Psoas muscle (tissue), 8 donors: ENCODE measurements around the gene ERRFI1. TPM values are rescaled to one million over a fixed set of nuclear protein-coding genes. Genes with fewer than 3 reads are reported as not detected.
"Not testable (repeated sequence)": the region's sequence is repeated elsewhere in the genome, so short reads cannot be mapped to it uniquely, and the experiment has no call there.

Experiments used
- ATAC-seq, 4 donors: fragments of 200-7000 bp; cut with Tn5 transposase; one replicate each; pipeline ENCODE4 v1.9.1; 2020; ENCODE audit warnings: moderate library complexity in 3 of 4, mild to moderate bottlenecking in 2 of 4
- DNase-seq, 2 donors: peaks; one replicate each; pipeline ENCODE4 v3.0.0-alpha.2; 2020
- H3K27ac ChIP-seq: fragments of 200-600 bp; one replicate; pipeline ENCODE4 v1.8.0; 2022
- H3K27me3 ChIP-seq, 3 donors: fragments of 200-600 bp in 1 of 3; one replicate each; pipeline versions ENCODE4 v1.6.1 to v1.8.0; 2013 to 2022; ENCODE audit warnings: low read length in 2 of 3, mild to moderate bottlenecking in 2 of 3, moderate library complexity in 1 of 3; ENCODE audit not compliant: insufficient read depth in 3 of 3
- H3K36me3 ChIP-seq, 2 donors: fragments of 200-600 bp in 1 of 2; one replicate each; pipeline versions ENCODE4 v1.6.1 to v1.8.0; 2013 to 2022; ENCODE audit warnings: low read depth in 1 of 2, mild to moderate bottlenecking in 1 of 2, moderate library complexity in 1 of 2; ENCODE audit not compliant: insufficient read depth in 1 of 2
- H3K4me1 ChIP-seq: fragments of 200-600 bp; one replicate; pipeline ENCODE4 v1.8.0; 2022
- H3K4me3 ChIP-seq: fragments of 200-600 bp; one replicate; pipeline ENCODE4 v1.8.0; 2022; ENCODE audit warnings: mild to moderate bottlenecking
- H3K9me3 ChIP-seq: fragments of 200-600 bp; one replicate; pipeline ENCODE4 v1.8.0; 2022
- CTCF ChIP-seq: fragments of 200-600 bp; IDR thresholded peaks from one replicate; pipeline ENCODE4 v1.8.0; 2022; ENCODE audit warnings: antibody characterized with exemption
- WGBS, 3 donors: extraction: QIAGEN DNeasy Blood & Tissue Kit; methylation state at CpG; one replicate each; pipeline versions ENCODE4 v1.1.6 to v1.1.7; 2013; 5-methylcytosine and 5-hydroxymethylcytosine counted together
- intact Hi-C, 2 donors: fragments of 100-400 bp; cut with DNase I; formaldehyde crosslinking; loops; one replicate each; pipeline versions ENCODE4 v1.11.0 to v1.14.2; 2022
- polyA plus RNA-seq, 3 donors: library from polyadenylated mRNA; stranded (reverse); fragments of 200-250 nt; gene quantifications; one replicate each; pipeline ENCODE4 v1.2.3, GENCODE V29; 2013
- total RNA-seq, 4 donors: library from RNA; stranded (reverse); fragmentation: NEBNext Ultra II Directional in 2 of 4; extraction: Animal tissue kit (Norgen Biotek cat#: 25700) in 2 of 4; gene quantifications; one replicate each; pipeline versions ENCODE4 v1.2.1 to v1.2.4, GENCODE V29; 2021 to 2023
- donor health status: healthy with polysubstance abuse.
- donor health status: DM: no; HTN: no; CAD: no; lungs with moderate emphysema.
- donor health status: Bipolar disorder and iron deficiency.
- donor health status: healthy.
- donor health status: DM: yes; HTN: yes; CAD: no.
- donor health status: DM: no; HTN: no; CAD: no.
- donor health status: DM: no; HTN: no; CAD: no.
- donor health status: DM: yes; HTN: yes; CAD: no.

ERRFI1 gene
- total and polyA plus RNA-seq, 7 donors: 23.2 to 99.9 (median 63.3) TPM

- Histone ChIP-seq H3K9me3 (no peaks in the 10 kb centered on the region), H3K27ac (peak overlapping the region; percentile 96), H3K4me3 (peak overlapping the region; percentile 35), H3K36me3 (peaks cover 2 to 63% of the 10 kb centered on the region in 2 donors), H3K4me1 (peaks cover 53% of the 10 kb centered on the region), H3K27me3 (no peaks in the 10 kb centered on the region)
- ATAC-seq (no peak), DNase-seq (no peak)
- WGBS, 3 donors: 42 to 76% (median 61%) methylated on average over 3 of the region's 3 CpGs
- intact Hi-C loops: no loop called here
- no peak for TF ChIP-seq CTCF
Observed at GRCh38 chr1:7964476-7964875, 61.6 kb downstream of the ERRFI1 start.

- H3K27me3 ChIP-seq, intact Hi-C loops, DNase-seq, ATAC-seq, H3K9me3 ChIP-seq: not testable (repeated sequence)
- Histone ChIP-seq H3K4me3 (peak overlapping the region; percentile 35), H3K27ac (peak overlapping the region; percentile 96), H3K36me3 (peaks cover 2 to 57% of the 10 kb centered on the region in 2 donors), H3K4me1 (peaks cover 53% of the 10 kb centered on the region)
- 83 to 93% (median 91%) methylated on average over 7 of the region's 7 CpGs for WGBS, 3 donors
Observed at GRCh38 chr1:7963841-7964240, 62.3 kb downstream of the ERRFI1 start.

- 69 to 85% (median 81%) methylated on average over 12 of the region's 12 CpGs for WGBS, 3 donors
- H3K4me3 ChIP-seq: peak overlapping the region; percentile 87
- H3K27me3 ChIP-seq, DNase-seq, intact Hi-C loops, ATAC-seq, H3K9me3 ChIP-seq: not testable (repeated sequence)
- peak overlapping the region; percentile 96 for H3K27ac ChIP-seq
- H3K36me3 ChIP-seq: peaks cover 0 to 52% of the 10 kb centered on the region in 2 donors
- peaks cover 53% of the 10 kb centered on the region for H3K4me1 ChIP-seq
Observed at GRCh38 chr1:7963378-7963730, 62.8 kb downstream of the ERRFI1 start.

GRCh38 chr1:7962636-7963377 is 63.3 kb downstream of the ERRFI1 start:
- H3K27ac ChIP-seq: peak overlapping the region; percentile 96
- H3K4me1 ChIP-seq: peaks cover 49% of the 10 kb centered on the region
- no peaks in the 10 kb centered on the region for H3K27me3 ChIP-seq
- intact Hi-C loops: no loop called here
- no peak for TF ChIP-seq CTCF
- no peaks in the 10 kb centered on the region for H3K9me3 ChIP-seq
- peaks cover 0 to 50% of the 10 kb centered on the region in 2 donors for H3K36me3 ChIP-seq
- DNase-seq (no peak), ATAC-seq (no peak)
- H3K4me3 ChIP-seq: peak overlapping the region; percentile 87
- 77 to 80% (median 79%) methylated on average over 11 of the region's 11 CpGs for WGBS, 3 donors

- peak overlapping the region; percentile 87 for H3K4me3 ChIP-seq
- intact Hi-C loops: no loop called here
- H3K36me3 ChIP-seq: peaks cover 0 to 42% of the 10 kb centered on the region in 2 donors
- DNase-seq (no peak), ATAC-seq (peak in 2 of 4 donors; percentile 2 to 12)
- WGBS, 3 donors: 0% methylated on average over 10 of the region's 10 CpGs
- H3K27me3 ChIP-seq: no peaks in the 10 kb centered on the region
- TF ChIP-seq CTCF: no peak
- peaks cover 43% of the 10 kb centered on the region for H3K4me1 ChIP-seq
- peak overlapping the region; percentile 96 for H3K27ac ChIP-seq
- H3K9me3 ChIP-seq: no peaks in the 10 kb centered on the region
Observed at GRCh38 chr1:7962014-7962335, 64.1 kb downstream of the ERRFI1 start.

Other genes starting within 250 kb of the ERRFI1 start
- gene PER3, start 242.0 kb downstream of the ERRFI1 start, total RNA-seq: 10 to 100 TPM in 3 of 4 donors, 1 to 10 TPM in 1; 4.8 to 15.1 (median 10.5) TPM
- 1 to 10 TPM; 1.4 to 2.0 (median 1.8) TPM for gene PER3, start 242.0 kb downstream of the ERRFI1 start, polyA plus RNA-seq
- under 1 TPM in 1 of 4 donors, not detected in 3; 0.24 TPM for gene UTS2, start 173.2 kb downstream of the ERRFI1 start, total RNA-seq
- under 1 TPM in 1 of 3 donors, not detected in 2; 0.20 TPM for gene UTS2, start 173.2 kb downstream of the ERRFI1 start, polyA plus RNA-seq
- under 1 TPM in 1 of 4 donors, not detected in 3; 0.12 TPM for gene TNFRSF9, start 85.5 kb downstream of the ERRFI1 start, total RNA-seq
- under 1 TPM in 2 of 3 donors, not detected in 1; 0.01 TPM for gene TNFRSF9, start 85.5 kb downstream of the ERRFI1 start, polyA plus RNA-seq
- gene PARK7, start 64.6 kb downstream of the ERRFI1 start, total RNA-seq: 100 to 1,000 TPM; 389 to 467 (median 417) TPM
- gene PARK7, start 64.6 kb downstream of the ERRFI1 start, polyA plus RNA-seq: 100 to 1,000 TPM; 430 to 441 (median 432) TPM